Gastroesophageal sphincter (tissue), 3 donors: Measurements from ENCODE around the gene ACOX3.

Experiments
- CTCF ChIP-seq, 4 experiments: fragments of 200-600 bp in 2 of 4; fragments of 450-650 bp in 2 of 4; sonication (generic) in 1 of 4; IDR thresholded peaks; one replicate each; pipeline ENCODE4 v1.5.1; 2017 to 2019; ENCODE audit warnings: antibody characterized with exemption in 4 of 4, mild to moderate bottlenecking in 2 of 4, moderate library complexity in 2 of 4
- EP300 ChIP-seq: sonication (generic); formaldehyde crosslinking; IDR thresholded peaks from one replicate; pipeline ENCODE4 v1.6.1; 2017; ENCODE audit warnings: antibody characterized with exemption, mild to moderate bottlenecking
- POLR2A ChIP-seq, 2 donors: fragments of 450-650 bp; IDR thresholded peaks; one replicate each; pipeline ENCODE4 v1.6.1; 2017; ENCODE audit warnings: antibody characterized with exemption in 2 of 2, mild to moderate bottlenecking in 2 of 2, moderate library complexity in 1 of 2
- POLR2AphosphoS5 ChIP-seq: sonication (generic); formaldehyde crosslinking; IDR thresholded peaks from one replicate; pipeline ENCODE4 v1.6.1; 2017; ENCODE audit warnings: antibody characterized with exemption

DNA sequence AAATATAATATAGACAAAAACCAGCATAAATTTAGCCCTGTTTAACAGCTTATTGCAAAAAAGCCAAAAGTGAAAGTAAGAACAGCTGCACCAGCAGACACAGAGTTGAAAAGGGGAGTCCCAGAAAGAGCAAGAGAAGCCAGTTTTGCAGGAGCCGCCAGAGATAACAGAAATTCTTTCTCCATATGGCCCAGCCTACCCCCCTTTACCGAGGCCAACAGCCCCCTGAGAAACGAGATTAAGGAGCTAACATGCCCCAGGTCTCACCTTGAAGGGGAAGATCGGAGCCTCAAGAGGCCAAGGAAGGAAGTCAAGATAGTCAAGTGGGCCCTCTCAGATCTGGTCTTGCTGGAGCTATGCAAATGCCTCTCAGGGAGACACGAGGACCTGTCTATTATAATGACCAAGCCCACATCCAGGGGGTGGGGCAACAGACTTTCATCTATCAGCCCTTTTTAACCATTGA lies 4.8 kb downstream of the ACOX3 start:
- no peak for TF ChIP-seq EP300
- TF ChIP-seq POLR2AphosphoS5: no peak
- no peak for TF ChIP-seq CTCF (IDR thresholded peaks at IDR 0.05)
- no peak for TF ChIP-seq POLR2A (IDR thresholded peaks at IDR 0.05)
